Fibroblast of lung (primary cell): ENCODE results near the gene ZC3H11A.
"Not testable (repeated sequence)": the region's sequence is repeated elsewhere in the genome, so short reads cannot be mapped to it uniquely, and the experiment has no call there.

Experiments used
- CTCF ChIP-seq, 2 donors: IDR thresholded peaks in 1 of 2; conservative IDR thresholded peaks in 1 of 2; 1 replicate in 1 of 2; 2 replicates in 1 of 2; pipeline ENCODE4 v1.5.1; 2011 to 2012; ENCODE audit warnings: low read length in 2 of 2, control low read depth in 1 of 2, inconsistent platforms in 1 of 2, low read depth in 1 of 2, mild to moderate bottlenecking in 1 of 2
- EZH2 ChIP-seq: IDR thresholded peaks from 2 replicates; pipeline ENCODE4 v1.5.1; 2012; ENCODE audit warnings: low read length, control low read depth, mild to moderate bottlenecking; ENCODE audit errors: missing control alignments

- not testable (repeated sequence) for TF ChIP-seq CTCF (conservative IDR thresholded peaks at IDR 0.05 in 1 of 2, IDR thresholded peaks at IDR 0.05 in 1 of 2; ENCODE audit: low read depth in 1 of 2, low read length in 2 of 2); EZH2
Measured at GRCh38 chr1:203761958-203762357, 33.5 kb upstream of the ZC3H11A start.
